ENCODE results near the gene UBIAD1. TPM values are rescaled to one million over a fixed set of nuclear protein-coding genes. Genes with fewer than 3 reads are reported as not detected.
"Not testable (repeated sequence)": the region's sequence is repeated elsewhere in the genome, so short reads cannot be mapped to it uniquely, and the experiment has no call there.

Gene UBIAD1
- total RNA-seq, 1 donor from 2014 or later, result 30.5 TPM

- intact Hi-C loops (cut with micrococcal nuclease), result loop anchor here (1.0 to 5.0 kb wide), 8 partner anchors 11 to 1352 kb away; partner anchors contain the start of genes AGTRAP, CLCN6, CTNNBIP1 and DFFA
- H3K9me3 Mint-ChIP-seq, result no peaks in the 10 kb centered on the region
- H3K4me3 Mint-ChIP-seq, result peak within 1 kb of the TSS; percentile 97
- H3K4me1 Mint-ChIP-seq (ENCODE audit: low read depth), result peaks cover 11% of the 10 kb centered on the region
- peaks cover 3% of the 10 kb centered on the region for H3K27me3 Mint-ChIP-seq (ENCODE audit: insufficient read depth)
- peaks cover 8% of the 10 kb centered on the region for H3K36me3 Mint-ChIP-seq (ENCODE audit: low read depth)
- DNase-seq (ENCODE audit: low spot score), result peak; percentile 97
- peak within 1 kb of the TSS; percentile 82 for H3K27ac Mint-ChIP-seq
Observed at GRCh38 chr1:11262171-11263049, 10.6 kb upstream of the UBIAD1 start, which contains the start of gene MTOR. MTOR (minus strand) TSS chr1:11262551; CDS start chr1:11259409, 3,142 bp downstream.

DNA sequence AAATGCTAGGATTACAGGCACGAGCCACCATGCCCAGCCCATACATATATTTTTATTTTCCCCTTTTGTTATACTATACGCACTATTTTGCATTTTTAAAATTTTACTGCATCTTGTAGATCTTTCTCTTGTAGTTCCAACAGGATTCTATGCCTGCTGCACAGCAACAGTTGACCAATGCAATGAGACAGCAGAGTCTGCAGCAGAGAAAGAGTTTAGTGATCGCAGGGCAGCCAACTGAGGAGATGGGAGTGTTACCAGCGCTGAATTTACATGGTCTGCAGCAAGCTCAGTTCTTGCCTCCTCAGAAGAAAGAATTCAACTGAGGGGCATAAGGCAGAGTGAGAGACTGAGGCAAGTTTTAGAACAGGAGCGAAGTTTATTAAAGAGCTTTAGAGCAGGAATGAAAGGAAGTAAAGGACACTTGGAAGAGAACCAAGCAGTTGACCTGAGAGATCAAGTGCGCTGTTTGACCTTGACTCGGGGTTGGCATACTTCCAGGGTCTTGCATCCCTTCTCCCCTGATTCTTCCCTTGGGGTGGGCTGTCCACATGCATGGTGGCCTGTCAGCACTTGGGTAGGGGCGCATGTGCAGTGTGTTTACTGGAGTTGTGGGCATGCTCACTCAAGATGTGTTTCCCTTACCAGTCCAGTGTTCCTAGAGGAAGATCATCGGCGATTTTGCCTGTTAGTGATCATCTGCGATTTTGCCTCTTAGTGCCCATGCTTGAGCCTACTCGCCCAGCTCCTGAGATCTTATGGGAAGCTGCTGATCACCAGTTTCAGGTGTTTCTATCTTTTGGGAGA is 6.5 kb upstream of the UBIAD1 start:
- peaks cover 5% of the 10 kb centered on the region for H3K27me3 Mint-ChIP-seq (ENCODE audit: insufficient read depth)
- H3K9me3 Mint-ChIP-seq, result no peaks in the 10 kb centered on the region
- peaks cover 9% of the 10 kb centered on the region for H3K4me1 Mint-ChIP-seq (ENCODE audit: low read depth)
- no peak for DNase-seq (ENCODE audit: low spot score)
- intact Hi-C loops (cut with micrococcal nuclease), result no loop called here
- H3K27ac Mint-ChIP-seq, result no peak overlapping the region
- no peak overlapping the region for H3K4me3 Mint-ChIP-seq
- peaks cover 4% of the 10 kb centered on the region for H3K36me3 Mint-ChIP-seq (ENCODE audit: low read depth)

DNA sequence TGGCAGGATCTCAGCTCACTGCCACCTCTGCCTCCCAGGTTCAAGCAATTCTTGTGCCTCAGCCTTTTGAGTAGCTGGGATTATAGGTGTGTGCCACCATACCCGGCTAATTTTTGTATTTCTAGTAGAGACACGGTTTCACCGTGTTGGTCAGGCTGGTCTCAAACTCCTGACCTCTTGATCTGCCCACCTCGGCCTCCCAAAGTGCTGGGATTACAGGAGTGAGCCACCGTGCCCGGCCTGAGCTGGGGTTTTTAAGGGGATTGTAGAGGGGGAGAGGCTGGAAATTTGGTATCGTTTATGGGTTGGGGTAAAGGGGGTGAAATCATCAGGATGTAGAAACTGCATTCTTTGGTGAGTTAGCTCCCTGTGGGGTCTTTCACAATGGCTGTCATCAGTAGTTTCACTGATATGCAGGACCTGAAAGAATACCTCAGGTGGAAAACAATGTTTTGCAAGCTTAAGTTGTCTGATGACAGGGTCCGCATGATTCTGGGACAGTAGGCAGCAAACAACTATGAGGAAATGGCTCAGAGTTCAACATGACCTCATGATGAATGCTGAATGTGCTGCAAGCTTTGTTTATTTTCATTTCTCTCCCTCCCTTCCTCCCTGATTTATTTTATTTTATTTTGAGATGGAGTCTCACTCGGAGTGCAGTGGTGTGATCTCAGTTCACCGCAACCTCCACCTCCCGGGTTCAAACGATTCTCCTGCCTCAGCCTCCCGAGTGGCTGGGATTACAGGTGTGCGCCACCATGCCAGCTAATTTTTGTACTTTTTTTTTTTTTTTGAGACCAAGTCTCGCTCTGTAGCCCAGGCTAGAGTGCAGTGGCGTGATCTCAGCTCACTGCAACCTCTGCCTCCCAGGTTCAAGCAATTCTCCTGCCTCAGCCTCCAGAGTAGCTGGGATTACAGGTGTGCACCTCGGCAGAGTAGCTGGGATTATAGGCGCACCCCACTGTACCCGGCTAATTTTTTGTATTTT is 5.4 kb upstream of the UBIAD1 start:
- H3K36me3 Mint-ChIP-seq (ENCODE audit: low read depth); H3K4me1 Mint-ChIP-seq (ENCODE audit: low read depth); H3K9me3 Mint-ChIP-seq; H3K4me3 Mint-ChIP-seq; H3K27me3 Mint-ChIP-seq (ENCODE audit: insufficient read depth); DNase-seq (ENCODE audit: low spot score); intact Hi-C loops (cut with micrococcal nuclease); H3K27ac Mint-ChIP-seq: not testable (repeated sequence)

DNA sequence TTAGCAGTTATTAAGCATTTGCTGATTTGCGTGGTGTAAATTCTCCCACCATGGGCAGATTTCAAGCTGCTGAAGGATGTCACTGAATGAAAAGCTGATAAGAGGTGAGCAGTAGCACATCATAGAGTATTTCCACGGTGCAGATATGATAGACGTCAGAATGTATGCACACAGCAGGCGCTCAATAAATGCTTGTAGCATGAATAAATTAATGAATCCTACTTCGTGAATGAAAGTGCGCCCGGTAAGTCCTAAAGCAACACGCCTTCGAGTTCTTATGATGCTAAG is 510 bp upstream of the UBIAD1 start:
- no peak for DNase-seq (ENCODE audit: low spot score)
- no peaks in the 10 kb centered on the region for H3K9me3 Mint-ChIP-seq
- H3K4me1 Mint-ChIP-seq (ENCODE audit: low read depth), result peaks cover 25% of the 10 kb centered on the region
- H3K27ac Mint-ChIP-seq, result peak overlapping the region; percentile 34
- H3K27me3 Mint-ChIP-seq (ENCODE audit: insufficient read depth), result peaks cover 2% of the 10 kb centered on the region
- peak overlapping the region; percentile 70 for H3K4me3 Mint-ChIP-seq
- intact Hi-C loops (cut with micrococcal nuclease), result loop anchor here (2.0 to 10.0 kb wide), 2 partner anchors 530 to 632 kb away; no protein-coding TSS in a partner anchor
- peaks cover 15% of the 10 kb centered on the region for H3K36me3 Mint-ChIP-seq (ENCODE audit: low read depth)

- Mint-ChIP-seq H3K9me3 (no peaks in the 10 kb centered on the region), H3K27me3 (ENCODE audit: insufficient read depth) (peaks cover under 1% of the 10 kb centered on the region), H3K36me3 (ENCODE audit: low read depth) (peaks cover 20% of the 10 kb centered on the region)
Observed at GRCh38 chr1:11273595-11274234, 717 bp downstream of the UBIAD1 start.

DNA sequence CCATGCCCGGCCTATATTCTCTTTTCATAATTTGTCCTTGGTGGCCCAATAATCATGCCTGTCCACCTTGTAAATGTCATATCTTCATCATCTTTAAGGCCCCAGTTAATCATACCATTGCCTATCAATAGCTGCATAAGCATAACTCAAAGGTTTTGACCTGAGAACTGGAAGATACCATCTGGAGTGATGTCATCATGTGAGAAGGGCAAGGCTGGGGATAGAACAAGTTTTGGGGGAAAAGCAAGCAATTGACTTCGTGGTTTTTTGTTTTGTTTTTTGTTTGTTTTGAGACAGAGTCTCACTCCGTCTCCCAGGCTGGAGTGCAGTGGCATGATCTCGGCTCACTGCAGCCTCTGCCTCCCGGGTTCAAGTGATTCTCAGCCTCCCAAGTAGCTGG is 6.2 kb downstream of the UBIAD1 start:
- Mint-ChIP-seq H3K36me3 (ENCODE audit: low read depth) (peaks cover 46% of the 10 kb centered on the region), H3K27ac (no peak overlapping the region), H3K9me3 (no peaks in the 10 kb centered on the region), H3K4me1 (ENCODE audit: low read depth) (peaks cover 62% of the 10 kb centered on the region), H3K27me3 (ENCODE audit: insufficient read depth) (no peaks in the 10 kb centered on the region), H3K4me3 (no peak overlapping the region)
- no peak for DNase-seq (ENCODE audit: low spot score)
- intact Hi-C loops (cut with micrococcal nuclease), result loop anchor here (10.0 kb wide), 1 partner anchor 626 kb away; no protein-coding TSS in a partner anchor

More at GRCh38 chr1:11273595-11274234, 717 bp downstream of the UBIAD1 start:
- Mint-ChIP-seq H3K4me1 (ENCODE audit: low read depth) (peaks cover 25% of the 10 kb centered on the region), H3K4me3 (peak overlapping the region; percentile 98), H3K27ac (peak overlapping the region; percentile 95)
- intact Hi-C loops (cut with micrococcal nuclease), result loop anchor here (1.0 to 10.0 kb wide), 6 partner anchors 11 to 631 kb away; partner anchors contain the start of genes MAD2L2, MTOR and TARDBP
- no peak for DNase-seq (ENCODE audit: low spot score)

DNA sequence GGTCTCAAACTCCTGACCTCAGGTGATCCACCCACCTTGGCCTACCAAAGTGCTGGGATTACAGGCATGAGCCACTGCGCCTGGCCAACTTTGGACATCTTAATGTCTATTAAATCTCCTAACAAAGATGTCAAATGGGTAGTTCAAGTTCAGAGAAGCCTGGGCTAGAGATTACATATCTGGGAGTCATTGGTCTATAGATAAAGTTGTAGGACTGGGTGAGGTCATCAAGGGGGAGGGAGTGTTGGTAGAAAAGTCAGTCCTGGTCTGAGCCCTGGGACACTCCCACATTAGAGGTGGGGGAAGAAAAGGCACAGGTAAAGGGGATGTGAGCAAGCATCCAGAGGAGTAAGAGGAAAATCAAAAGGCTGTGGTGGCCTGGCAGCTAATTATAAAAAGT is 6.6 kb downstream of the UBIAD1 start:
- peak overlapping the region; percentile 42 for H3K27ac Mint-ChIP-seq
- H3K4me1 Mint-ChIP-seq (ENCODE audit: low read depth), result peaks cover 64% of the 10 kb centered on the region
- H3K9me3 Mint-ChIP-seq, result no peaks in the 10 kb centered on the region
- H3K27me3 Mint-ChIP-seq (ENCODE audit: insufficient read depth), result no peaks in the 10 kb centered on the region
- intact Hi-C loops (cut with micrococcal nuclease), result loop anchor here (10.0 kb wide), 1 partner anchor 625 kb away; no protein-coding TSS in a partner anchor
- peaks cover 48% of the 10 kb centered on the region for H3K36me3 Mint-ChIP-seq (ENCODE audit: low read depth)
- no peak for DNase-seq (ENCODE audit: low spot score)
- no peak overlapping the region for H3K4me3 Mint-ChIP-seq

- peak overlapping the region; percentile 65 for H3K27ac Mint-ChIP-seq
Observed at GRCh38 chr1:11280719-11281376, 7.8 kb downstream of the UBIAD1 start.

GRCh38 chr1:11281518-11282331 is 8.7 kb downstream of the UBIAD1 start:
- intact Hi-C loops (cut with micrococcal nuclease), result no loop called here
- Mint-ChIP-seq H3K4me1 (ENCODE audit: low read depth) (peaks cover 65% of the 10 kb centered on the region), H3K27ac (peak overlapping the region; percentile 65), H3K27me3 (ENCODE audit: insufficient read depth) (no peaks in the 10 kb centered on the region), H3K9me3 (no peaks in the 10 kb centered on the region), H3K4me3 (peak overlapping the region; percentile 33), H3K36me3 (ENCODE audit: low read depth) (peaks cover 52% of the 10 kb centered on the region)
- no peak for DNase-seq (ENCODE audit: low spot score)

More at GRCh38 chr1:11280719-11281376, 7.8 kb downstream of the UBIAD1 start:
- intact Hi-C loops (cut with micrococcal nuclease), result no loop called here
- peaks cover 66% of the 10 kb centered on the region for H3K4me1 Mint-ChIP-seq (ENCODE audit: low read depth)
- no peaks in the 10 kb centered on the region for H3K27me3 Mint-ChIP-seq (ENCODE audit: insufficient read depth)
- H3K9me3 Mint-ChIP-seq, result no peaks in the 10 kb centered on the region
- H3K36me3 Mint-ChIP-seq (ENCODE audit: low read depth), result peaks cover 47% of the 10 kb centered on the region
- peak overlapping the region; percentile 3 for H3K4me3 Mint-ChIP-seq
- DNase-seq (ENCODE audit: low spot score), result no peak

GRCh38 chr1:11283151-11283550 is 10.2 kb downstream of the UBIAD1 start:
- Mint-ChIP-seq H3K4me1 (ENCODE audit: low read depth) (peaks cover 63% of the 10 kb centered on the region), H3K27me3 (ENCODE audit: insufficient read depth) (no peaks in the 10 kb centered on the region), H3K4me3 (no peak overlapping the region), H3K36me3 (ENCODE audit: low read depth) (peaks cover 50% of the 10 kb centered on the region), H3K9me3 (no peaks in the 10 kb centered on the region), H3K27ac (no peak overlapping the region)
- DNase-seq (ENCODE audit: low spot score), result no peak
- intact Hi-C loops (cut with micrococcal nuclease), result no loop called here

GRCh38 chr1:11284784-11285183 is 11.8 kb downstream of the UBIAD1 start:
- no peaks in the 10 kb centered on the region for H3K9me3 Mint-ChIP-seq
- peak overlapping the region; percentile 73 for H3K27ac Mint-ChIP-seq
- peak overlapping the region; percentile 5 for H3K4me3 Mint-ChIP-seq
- peaks cover 50% of the 10 kb centered on the region for H3K36me3 Mint-ChIP-seq (ENCODE audit: low read depth)
- H3K4me1 Mint-ChIP-seq (ENCODE audit: low read depth), result peaks cover 59% of the 10 kb centered on the region
- H3K27me3 Mint-ChIP-seq (ENCODE audit: insufficient read depth), result no peaks in the 10 kb centered on the region
- no peak for DNase-seq (ENCODE audit: low spot score)
- intact Hi-C loops (cut with micrococcal nuclease), result no loop called here
